Natural killer cell treated with Interleukin-12 subunit alpha and Interleukin-12 subunit beta and Interleukin-15 and Interleukin-18, amount 100 ng/mL, for 72 hours (primary cell): Measurements from ENCODE around the gene TUBA4A. TPM values are rescaled to one million over a fixed set of nuclear protein-coding genes. Genes with fewer than 3 reads are reported as not detected.
A peak's percentile ranks its signal among the peaks of the same experiment; 100 is the strongest.

ENCODE experiments used
- ATAC-seq, 2 donors: fragments of 150-1000 bp; cut with Tn5 transposase in 1 of 2; sonication (Bioruptor Pico), chemical (Tn5 transposase) in 1 of 2; 2 replicates each; pipeline ENCODE4 v1.10.0; 2021
- DNase-seq: peaks from one replicate; pipeline ENCODE4 v3.0.0; 2022; ENCODE audit warnings: low spot score
- H3K27ac Mint-ChIP-seq, 2 donors: 1 replicate in 1 of 2; 2 replicates in 1 of 2; pipeline ENCODE4 v1.8.0; 2022; ENCODE audit warnings: mixed read lengths in 2 of 2, mild to moderate bottlenecking in 1 of 2, moderate library complexity in 1 of 2
- H3K27me3 Mint-ChIP-seq, 2 donors: 1 replicate in 1 of 2; 2 replicates in 1 of 2; pipeline ENCODE4 v1.8.0; 2022; ENCODE audit warnings: mixed read lengths in 2 of 2
- H3K36me3 Mint-ChIP-seq: one replicate; pipeline ENCODE4 v1.8.0; 2022; ENCODE audit warnings: mixed read lengths
- H3K4me1 Mint-ChIP-seq, 2 donors: 1 replicate in 1 of 2; 2 replicates in 1 of 2; pipeline ENCODE4 v1.8.0; 2022; ENCODE audit warnings: low read depth in 2 of 2, mixed read lengths in 2 of 2, mild to moderate bottlenecking in 1 of 2
- H3K4me3 Mint-ChIP-seq: one replicate; pipeline ENCODE4 v1.8.0; 2022; ENCODE audit warnings: mixed read lengths
- H3K9me3 Mint-ChIP-seq: 2 replicates; pipeline ENCODE4 v1.8.0; 2022; ENCODE audit warnings: mixed read lengths
- total RNA-seq, 2 donors: library from RNA; stranded (reverse); gene quantifications; one replicate each; pipeline ENCODE4 v1.2.3, GENCODE V29; 2022

Gene TUBA4A
- total RNA-seq, 2 donors from 2014 or later = 159 to 161 TPM

DNA sequence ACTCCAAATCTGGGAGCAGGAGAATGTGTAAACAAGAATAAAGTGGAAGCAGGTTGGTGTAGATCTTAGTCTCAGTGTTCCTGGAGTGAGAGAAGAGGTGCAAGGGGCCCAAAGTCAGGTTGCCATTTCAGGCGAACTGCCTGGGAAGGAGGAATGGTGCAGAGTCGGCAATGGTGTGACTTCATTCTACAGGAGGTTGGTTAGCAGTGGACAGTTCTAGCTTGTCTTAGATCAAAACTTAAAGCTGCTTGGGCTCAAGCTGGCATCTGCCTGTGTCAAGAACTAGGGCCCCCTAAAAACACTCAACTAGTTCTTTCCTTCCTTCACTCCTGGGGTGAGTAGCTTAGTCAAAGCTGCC is 4.9 kb downstream of the TUBA4A start:
- H3K4me3 Mint-ChIP-seq = peak overlapping the region; percentile 90
- DNase-seq (no peak), ATAC-seq (no peak)
- peaks cover 9% of the 10 kb centered on the region for H3K36me3 Mint-ChIP-seq
- no peaks in the 10 kb centered on the region for H3K27me3 Mint-ChIP-seq
- H3K9me3 Mint-ChIP-seq = no peaks in the 10 kb centered on the region
- H3K27ac Mint-ChIP-seq = peak overlapping the region; percentile 92 to 94
- peaks cover 77 to 82% of the 10 kb centered on the region in 2 donors for H3K4me1 Mint-ChIP-seq

DNA sequence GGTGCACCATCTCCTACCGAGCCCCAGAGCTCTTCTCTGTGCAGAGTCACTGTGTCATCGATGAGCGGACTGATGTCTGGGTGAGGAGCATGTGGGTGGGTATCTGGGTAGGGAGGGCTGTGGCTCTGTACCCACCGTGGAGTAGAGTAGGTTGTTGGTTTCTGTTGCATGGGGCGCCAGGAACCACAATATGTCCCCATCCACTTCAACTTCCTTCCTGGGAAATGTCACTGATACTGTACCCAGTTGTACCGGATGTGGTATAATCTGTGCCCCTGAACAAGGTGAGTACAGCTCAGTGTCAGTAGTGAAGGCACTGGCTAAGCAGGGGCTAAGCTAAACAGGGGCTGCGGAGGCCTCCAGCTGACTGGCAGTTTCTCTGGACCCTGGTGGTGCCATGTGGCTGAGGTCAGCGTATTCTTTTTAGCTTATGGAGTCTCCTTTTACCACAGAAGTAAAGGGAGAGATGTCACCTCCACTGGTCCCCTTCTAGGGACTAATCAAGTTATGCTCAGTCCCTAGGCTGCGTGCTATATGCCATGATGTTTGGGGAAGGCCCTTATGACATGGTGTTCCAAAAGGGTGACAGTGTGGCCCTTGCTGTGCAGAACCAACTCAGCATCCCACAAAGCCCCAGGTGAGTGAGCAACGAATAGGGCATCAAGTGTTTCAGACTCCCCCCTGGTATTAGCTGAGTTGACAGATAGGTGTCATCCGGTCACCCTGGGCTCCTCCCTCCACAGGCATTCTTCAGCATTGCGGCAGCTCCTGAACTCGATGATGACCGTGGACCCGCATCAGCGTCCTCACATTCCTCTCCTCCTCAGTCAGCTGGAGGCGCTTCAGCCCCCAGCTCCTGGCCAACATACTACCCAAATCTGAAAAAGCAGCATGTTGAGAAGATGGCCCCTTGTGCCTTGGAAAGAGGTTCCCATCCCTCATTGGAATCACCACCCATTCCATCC is 5.8 kb downstream of the TUBA4A start:
- no peak for DNase-seq
- peaks cover 9% of the 10 kb centered on the region for H3K36me3 Mint-ChIP-seq
- peaks cover 72 to 78% of the 10 kb centered on the region in 2 donors for H3K4me1 Mint-ChIP-seq
- H3K27me3 Mint-ChIP-seq = no peaks in the 10 kb centered on the region
- ATAC-seq = peak; percentile 52 to 64
- H3K27ac Mint-ChIP-seq = peak overlapping the region; percentile 92 to 94
- H3K9me3 Mint-ChIP-seq = no peaks in the 10 kb centered on the region
- H3K4me3 Mint-ChIP-seq = peak overlapping the region; percentile 96

DNA sequence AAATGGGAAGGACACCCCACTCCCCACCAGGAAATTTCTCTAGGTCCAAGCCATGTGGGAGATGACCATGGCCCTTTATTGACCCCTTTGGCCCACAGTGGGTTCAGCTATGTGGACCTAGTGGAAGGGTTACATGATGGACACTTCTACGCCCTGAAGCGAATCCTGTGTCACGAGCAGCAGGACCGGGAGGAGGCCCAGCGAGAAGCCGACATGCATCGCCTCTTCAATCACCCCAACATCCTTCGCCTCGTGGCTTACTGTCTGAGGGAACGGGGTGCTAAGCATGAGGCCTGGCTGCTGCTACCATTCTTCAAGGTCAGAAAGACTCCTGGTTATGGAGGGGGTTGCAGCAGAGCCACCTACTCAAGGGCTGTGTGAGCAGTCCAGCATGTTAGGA is 7.2 kb downstream of the TUBA4A start:
- Mint-ChIP-seq H3K27me3 (no peaks in the 10 kb centered on the region), H3K9me3 (no peaks in the 10 kb centered on the region), H3K27ac (peak overlapping the region; percentile 92 to 94), H3K4me1 (peaks cover 64% of the 10 kb centered on the region in 2 donors), H3K36me3 (peaks cover 9% of the 10 kb centered on the region), H3K4me3 (peak overlapping the region; percentile 96)
- ATAC-seq = no peak
- no peak for DNase-seq

DNA sequence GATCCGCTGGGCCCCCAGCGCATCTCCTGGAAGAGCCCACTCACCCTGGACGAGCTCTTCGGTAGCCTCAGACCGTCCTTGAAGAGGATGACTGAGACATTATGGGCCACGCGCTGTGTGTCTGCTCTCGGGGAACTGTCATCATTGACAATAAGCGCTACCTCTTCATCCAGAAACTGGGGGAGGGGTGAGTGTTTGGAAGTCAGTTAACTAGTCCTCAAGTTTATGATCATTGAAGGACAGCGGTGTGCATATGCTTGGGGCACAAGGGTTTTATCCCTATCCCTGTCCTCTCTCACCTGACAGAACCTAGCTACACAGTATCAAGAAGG is 7.9 kb downstream of the TUBA4A start:
- DNase-seq = no peak
- no peak for ATAC-seq
- H3K4me3 Mint-ChIP-seq = peak overlapping the region; percentile 96
- no peaks in the 10 kb centered on the region for H3K9me3 Mint-ChIP-seq
- peaks cover 7% of the 10 kb centered on the region for H3K36me3 Mint-ChIP-seq
- H3K27me3 Mint-ChIP-seq = no peaks in the 10 kb centered on the region
- peaks cover 57 to 58% of the 10 kb centered on the region in 2 donors for H3K4me1 Mint-ChIP-seq
- peak overlapping the region; percentile 92 to 94 for H3K27ac Mint-ChIP-seq

DNA sequence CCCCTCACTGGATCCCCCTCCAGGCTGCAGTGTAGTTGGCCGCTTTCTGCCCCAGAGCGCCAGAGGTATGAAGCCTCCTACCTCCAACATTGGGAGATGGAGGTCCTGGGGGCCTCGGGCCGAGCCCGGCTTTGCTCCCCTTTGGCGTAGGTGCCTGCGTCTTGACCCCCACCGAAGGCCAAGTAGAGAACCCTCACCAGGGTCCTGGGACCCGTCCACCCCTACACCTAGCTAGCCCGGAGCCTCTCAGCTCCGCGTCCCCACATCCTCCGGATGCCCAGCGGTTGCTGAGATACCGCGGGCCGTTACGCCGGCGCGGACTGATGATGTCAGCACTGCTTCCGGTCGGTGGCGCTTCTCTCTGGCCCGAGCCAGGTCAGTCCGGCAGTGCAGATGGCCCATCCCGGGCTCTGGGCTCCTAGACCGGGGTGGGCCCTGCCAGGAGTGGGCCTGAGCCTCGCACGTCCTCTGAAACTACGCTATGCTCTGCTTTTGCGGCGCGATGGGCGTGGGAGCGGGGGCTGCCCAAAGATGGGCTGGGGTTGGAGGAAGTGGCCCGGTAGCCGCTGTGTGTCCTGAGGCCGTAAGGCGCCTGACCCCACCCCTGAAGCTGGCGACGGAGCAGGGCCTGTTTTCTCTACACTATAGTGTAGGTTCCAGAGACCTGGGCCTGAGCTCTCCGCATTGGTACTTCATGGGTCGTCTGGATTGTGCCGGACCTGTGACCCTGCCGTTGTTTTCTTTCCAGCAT is 8.4 kb downstream of the TUBA4A start, which contains the start of the genes GLB1L and STK16:
Gene GLB1L, minus strand, starts transcription at position 297 of the 751 bp plus-strand sequence. CDS start 1,871 bp downstream, outside the sequence.
Gene STK16, plus strand, starts transcription at position 332 of the 751 bp plus-strand sequence. CDS start 521 bp downstream, outside the sequence.
- H3K27ac Mint-ChIP-seq = peak within 1 kb of the TSS; percentile 92 to 94
- peak within 1 kb of the TSS; percentile 96 for H3K4me3 Mint-ChIP-seq
- DNase-seq (peak; percentile 96), ATAC-seq (peak; percentile 91 to 93)
- no peaks in the 10 kb centered on the region for H3K9me3 Mint-ChIP-seq
- H3K27me3 Mint-ChIP-seq = no peaks in the 10 kb centered on the region
- peaks cover 52 to 53% of the 10 kb centered on the region in 2 donors for H3K4me1 Mint-ChIP-seq
- H3K36me3 Mint-ChIP-seq = peaks cover 2% of the 10 kb centered on the region

DNA sequence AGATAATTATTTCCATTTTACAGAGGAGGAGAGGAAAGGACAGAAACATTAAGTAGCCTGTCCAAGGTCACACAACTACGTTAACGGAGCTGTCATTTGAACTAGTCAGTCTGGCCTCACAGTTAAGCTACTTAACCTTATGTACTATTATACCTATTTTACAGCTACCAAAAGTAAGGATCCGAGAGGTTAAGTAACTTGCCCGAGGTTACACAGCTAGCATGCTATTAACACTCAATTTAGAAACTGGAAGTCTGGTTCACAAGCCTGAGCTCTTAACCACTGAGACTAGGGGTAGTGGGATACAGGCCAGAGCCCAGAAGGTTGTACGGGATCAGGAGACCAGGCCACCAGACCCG is 8.9 kb downstream of the TUBA4A start:
- no peak for ATAC-seq
- no peaks in the 10 kb centered on the region for H3K36me3 Mint-ChIP-seq
- peak overlapping the region; percentile 92 to 94 for H3K27ac Mint-ChIP-seq
- H3K9me3 Mint-ChIP-seq = no peaks in the 10 kb centered on the region
- peak overlapping the region; percentile 96 for H3K4me3 Mint-ChIP-seq
- no peak for DNase-seq
- no peaks in the 10 kb centered on the region for H3K27me3 Mint-ChIP-seq
- H3K4me1 Mint-ChIP-seq = peaks cover 46 to 47% of the 10 kb centered on the region in 2 donors

DNA sequence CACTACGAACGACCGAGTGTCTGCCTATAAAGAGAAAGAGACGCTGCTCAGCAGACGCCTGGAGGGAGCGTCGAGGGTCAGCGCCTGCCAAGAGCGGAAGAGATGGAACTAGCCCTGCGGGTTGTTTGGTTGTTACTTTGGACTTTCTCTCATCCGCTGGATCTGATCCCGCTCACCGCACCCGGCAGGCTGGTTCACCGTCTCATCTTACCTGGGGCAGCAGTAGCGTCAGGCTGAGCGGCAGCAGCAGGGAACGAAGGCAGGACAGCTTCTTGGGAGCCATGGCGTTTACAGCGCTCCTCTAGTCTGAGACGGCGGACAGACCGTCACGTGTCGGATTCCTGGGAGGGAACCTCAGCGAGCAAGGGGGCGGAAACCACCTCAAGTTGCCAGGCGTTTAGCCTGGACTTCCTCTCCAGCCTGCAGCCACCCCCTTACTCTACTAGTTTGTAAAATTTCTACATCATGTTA is 10.4 kb downstream of the TUBA4A start:
- peak overlapping the region in 1 of 2 donors; percentile 78 for H3K27ac Mint-ChIP-seq
- no peak for DNase-seq
- H3K36me3 Mint-ChIP-seq = no peaks in the 10 kb centered on the region
- no peak overlapping the region for H3K4me3 Mint-ChIP-seq
- peaks cover 32 to 33% of the 10 kb centered on the region in 2 donors for H3K4me1 Mint-ChIP-seq
- H3K27me3 Mint-ChIP-seq = no peaks in the 10 kb centered on the region
- H3K9me3 Mint-ChIP-seq = no peaks in the 10 kb centered on the region
- no peak for ATAC-seq

DNA sequence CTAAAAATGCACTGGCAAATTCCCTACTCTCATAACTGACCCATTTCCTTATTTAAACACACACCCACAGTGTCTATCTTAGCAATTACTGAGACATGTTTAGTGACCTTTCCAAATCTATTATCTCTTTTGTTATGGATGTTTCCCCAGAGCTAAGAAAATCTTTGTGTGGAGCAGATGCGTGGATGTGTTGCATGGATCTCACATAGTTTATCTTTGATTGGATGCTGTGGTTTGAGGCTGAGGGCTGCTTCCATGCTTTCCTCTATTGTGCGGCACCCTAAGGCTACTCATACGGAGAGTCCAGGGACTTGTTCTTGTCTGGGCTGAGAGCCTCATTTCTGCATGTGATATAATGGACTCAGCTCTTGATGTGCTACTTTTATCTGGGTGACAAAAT is 19.4 kb downstream of the TUBA4A start:
- Mint-ChIP-seq H3K4me1 (peaks cover 10 to 21% of the 10 kb centered on the region in 2 donors), H3K27ac (no peak overlapping the region), H3K36me3 (peaks cover 25% of the 10 kb centered on the region), H3K4me3 (no peak overlapping the region), H3K27me3 (no peaks in the 10 kb centered on the region), H3K9me3 (no peaks in the 10 kb centered on the region)
- DNase-seq (no peak), ATAC-seq (no peak)

DNA sequence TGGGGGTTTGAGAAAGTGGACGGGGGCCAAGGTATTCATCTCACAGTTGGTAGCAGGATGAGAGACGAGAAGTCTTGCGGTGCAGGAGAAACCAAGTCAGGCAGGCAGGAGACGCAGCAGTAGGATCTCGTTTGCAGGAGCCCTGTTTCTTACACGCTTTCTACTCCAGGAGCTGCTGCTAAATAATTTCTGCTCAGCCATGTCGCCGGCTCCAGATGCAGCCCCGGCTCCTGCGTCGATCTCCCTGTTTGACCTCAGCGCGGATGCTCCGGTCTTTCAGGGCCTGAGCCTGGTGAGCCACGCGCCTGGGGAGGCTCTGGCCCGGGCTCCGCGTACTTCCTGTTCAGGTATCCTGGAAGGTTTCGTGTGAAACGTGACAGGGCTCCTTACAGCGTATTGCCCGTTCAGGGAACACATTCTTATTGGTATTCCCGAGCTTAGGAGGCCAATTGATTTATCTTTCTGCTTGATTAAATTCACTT is 23.6 kb downstream of the TUBA4A start:
- peaks cover 24% of the 10 kb centered on the region for H3K36me3 Mint-ChIP-seq
- H3K27me3 Mint-ChIP-seq = no peaks in the 10 kb centered on the region
- H3K4me1 Mint-ChIP-seq = peaks cover 23 to 33% of the 10 kb centered on the region in 2 donors
- peak overlapping the region; percentile 99 for H3K4me3 Mint-ChIP-seq
- ATAC-seq = peak; percentile 22 to 49
- H3K27ac Mint-ChIP-seq = peak overlapping the region; percentile 96 to 97
- H3K9me3 Mint-ChIP-seq = no peaks in the 10 kb centered on the region
- DNase-seq = peak; percentile 79

DNA sequence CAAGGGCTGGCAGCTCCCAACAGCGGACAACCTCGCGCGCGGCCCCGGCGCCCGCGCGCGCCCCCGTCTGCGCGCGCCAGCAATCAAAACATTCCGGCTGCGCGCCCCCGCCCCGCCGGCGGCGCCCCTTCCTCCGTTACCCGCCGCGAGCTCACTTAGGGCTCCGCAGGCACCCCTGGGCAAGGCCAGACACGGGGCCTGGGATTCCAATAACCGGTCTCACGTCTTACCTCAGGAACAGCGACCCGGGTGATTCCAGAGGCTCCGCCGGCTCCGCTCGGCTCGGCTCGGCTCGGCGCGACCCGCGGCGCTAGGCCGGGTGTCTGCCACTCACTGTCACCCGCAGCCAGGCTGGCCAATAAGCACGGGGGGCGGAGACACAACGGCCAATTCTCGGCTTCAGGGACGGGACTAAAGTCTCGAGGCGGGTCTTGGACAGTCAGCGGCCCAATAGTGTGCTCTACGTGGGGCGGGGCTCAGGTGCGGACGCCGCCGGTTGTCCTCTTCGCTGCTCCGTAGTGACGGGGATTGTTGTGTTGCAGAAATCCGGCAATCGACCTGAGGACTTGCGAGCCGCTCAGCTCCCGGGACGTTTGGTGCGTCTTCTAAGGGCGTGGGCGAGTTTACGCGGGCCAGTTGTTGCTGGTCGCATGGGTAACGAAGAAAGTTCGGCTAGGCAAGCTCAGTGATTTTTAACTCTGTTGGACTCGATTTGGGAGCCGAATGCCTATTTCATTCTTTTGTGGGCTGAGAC is 24.2 kb downstream of the TUBA4A start, which contains the start of the genes ANKZF1 and ATG9A:
Gene ANKZF1, plus strand, starts transcription at position 502 of the 754 bp plus-strand sequence. CDS start 452 bp downstream, outside the sequence.
Gene ATG9A, minus strand, starts transcription at position 332 of the 754 bp plus-strand sequence. CDS start 1,612 bp downstream, outside the sequence.
- Mint-ChIP-seq H3K4me1 (peaks cover 24 to 38% of the 10 kb centered on the region in 2 donors), H3K4me3 (peak within 1 kb of the TSS; percentile 99), H3K36me3 (peaks cover 19% of the 10 kb centered on the region), H3K9me3 (no peaks in the 10 kb centered on the region), H3K27ac (peak within 1 kb of the TSS; percentile 96 to 97), H3K27me3 (no peaks in the 10 kb centered on the region)
- DNase-seq (peak; percentile 99), ATAC-seq (peak; percentile 98 to 99)

DNA sequence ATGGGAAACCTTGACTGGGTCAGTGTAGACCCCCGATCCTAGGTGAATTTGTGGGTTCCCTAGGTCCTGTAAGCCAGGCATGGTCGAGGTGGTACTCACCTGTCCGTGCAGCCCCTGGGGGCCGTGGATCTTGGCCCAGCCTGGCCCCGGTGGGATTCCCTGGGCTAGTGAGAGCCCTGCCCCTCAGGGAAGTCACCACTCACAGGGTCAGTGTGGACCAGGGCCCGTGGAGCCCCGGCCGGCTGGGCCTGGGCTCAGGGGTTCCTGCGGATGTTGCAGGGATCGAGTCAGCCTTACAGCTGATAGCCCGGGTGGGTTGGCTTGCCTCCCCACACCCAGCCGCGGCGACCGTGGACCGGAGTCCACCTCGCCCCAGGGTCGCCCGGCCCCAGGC is 24.8 kb downstream of the TUBA4A start:
- Mint-ChIP-seq H3K27me3 (no peaks in the 10 kb centered on the region), H3K27ac (peak overlapping the region; percentile 96 to 97), H3K4me3 (peak overlapping the region; percentile 99), H3K4me1 (peaks cover 22 to 38% of the 10 kb centered on the region in 2 donors), H3K9me3 (no peaks in the 10 kb centered on the region), H3K36me3 (peaks cover 14% of the 10 kb centered on the region)
- DNase-seq = no peak
- no peak for ATAC-seq

DNA sequence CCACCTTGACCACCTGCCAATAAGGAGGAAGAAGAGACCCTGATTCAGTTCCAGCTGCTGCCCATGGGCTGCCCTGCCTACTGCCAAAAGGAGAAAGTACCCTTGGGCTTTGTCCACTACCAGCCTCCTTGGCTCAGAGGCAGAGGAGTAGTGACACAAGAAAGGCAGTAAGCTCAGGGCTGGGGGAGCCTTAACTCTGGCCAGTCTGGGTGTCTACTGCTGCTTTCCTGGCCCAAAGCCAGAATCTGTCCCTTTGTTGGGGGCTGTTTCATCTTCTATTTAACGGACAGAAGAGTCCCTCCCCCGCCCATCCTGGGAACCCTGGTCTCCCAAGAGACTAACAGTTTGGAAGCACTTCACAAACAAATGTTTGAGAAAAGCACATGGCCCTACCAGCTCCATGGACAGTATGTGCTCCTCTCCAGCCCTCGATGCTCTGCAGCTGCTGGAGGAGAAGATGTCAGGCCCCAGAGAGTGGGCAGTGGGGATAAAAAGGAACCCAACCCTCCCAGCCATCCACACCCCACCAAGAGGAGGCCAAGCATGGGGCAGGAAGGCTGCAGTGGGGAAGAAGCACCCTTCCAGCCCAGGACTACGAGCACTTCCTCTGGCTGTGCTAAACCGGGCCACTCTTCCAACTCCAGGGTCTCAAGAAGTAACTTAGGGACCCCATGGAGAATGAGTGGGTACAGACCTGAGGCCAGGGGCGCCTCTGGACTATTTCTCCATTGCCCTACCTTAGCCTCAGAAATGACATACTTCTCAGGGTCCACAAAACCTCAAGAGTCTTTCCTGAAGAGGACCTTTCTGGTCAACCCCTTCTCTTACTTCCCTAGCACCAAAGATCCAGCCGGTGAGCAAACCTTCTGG is 25.4 kb downstream of the TUBA4A start:
- ATAC-seq (no peak), DNase-seq (no peak)
- no peaks in the 10 kb centered on the region for H3K27me3 Mint-ChIP-seq
- no peaks in the 10 kb centered on the region for H3K9me3 Mint-ChIP-seq
- peak overlapping the region; percentile 79 for H3K4me3 Mint-ChIP-seq
- H3K36me3 Mint-ChIP-seq = peaks cover 7% of the 10 kb centered on the region
- H3K4me1 Mint-ChIP-seq = peaks cover 25 to 38% of the 10 kb centered on the region in 2 donors
- peak overlapping the region; percentile 23 to 60 for H3K27ac Mint-ChIP-seq
